ENCODE data around the gene NCEH1.

GRCh38 chr3:172600644-172601065, 110.2 kb downstream of the NCEH1 start:
- TF ChIP-seq CTCF (IDR thresholded peaks at IDR 0.05; ENCODE audit: low read depth, low read length) = no peak
- TF ChIP-seq POLR2A (IDR thresholded peaks at IDR 0.05; ENCODE audit: extremely low read depth, insufficient read length) = no peak
- no peak for TF ChIP-seq MAX (IDR thresholded peaks at IDR 0.05; ENCODE audit: low read depth, low read length)
- TF ChIP-seq MYC (IDR thresholded peaks at IDR 0.05; ENCODE audit: low read depth, low read length) = no peak
